ENCODE data around the gene ZC3H12C. TPM values are rescaled to one million over a fixed set of nuclear protein-coding genes. Genes with fewer than 3 reads are reported as not detected.
A peak's percentile ranks its signal among the peaks of the same experiment; 100 is the strongest.

Gene ZC3H12C
- total and polyA plus RNA-seq, 10 of the 15 experiments (the other 5 are each of a cell fraction or from before 2014, with no cell fraction given), result 0.31 to 31.0 (median 3.7) TPM

GRCh38 chr11:110148775-110149744 is 55.9 kb downstream of the ZC3H12C start:
- DNase-seq (ENCODE audit: low read depth, low spot score) (no peak), ATAC-seq (peak; percentile 67), FAIRE-seq (peak; percentile 18)
- Histone ChIP-seq H3K36me3 (ENCODE audit: control insufficient read depth in 2 of 2, insufficient read depth in 2 of 2, low read length in 1 of 2) (no peaks in the 10 kb centered on the region; a peak in 2 of 4 replicates), H3K27ac (ENCODE audit: control insufficient read depth, insufficient read depth) (no peak overlapping the region), H3K4me3 (no peak overlapping the region), H3K4me1 (ENCODE audit: control insufficient read depth, insufficient read depth, low read length) (no peaks in the 10 kb centered on the region), H3K9ac (ENCODE audit: control insufficient read depth, insufficient read depth, low read length) (no peak overlapping the region), H3K79me2 (ENCODE audit: control insufficient read depth, insufficient read depth, low read length) (peaks cover 1% of the 10 kb centered on the region; the same call in 1 of the 2 replicates), H3K27me3 (replicated peaks in 1 of 2; ENCODE audit: control insufficient read depth in 2 of 2, insufficient read depth in 2 of 2, low read length in 1 of 2) (no peaks in the 10 kb centered on the region), H3K4me2 (ENCODE audit: control insufficient read depth, insufficient read depth) (no peak overlapping the region), H2AFZ (ENCODE audit: control insufficient read depth, low read depth, low read length) (no peak overlapping the region), H4K20me1 (ENCODE audit: control insufficient read depth, insufficient read depth) (no peaks in the 10 kb centered on the region), H3K9me3 (replicated peaks; ENCODE audit: control insufficient read depth, insufficient read depth, low read length) (no peaks in the 10 kb centered on the region)
- RAD21 ChIA-PET (ENCODE audit: unreplicated experiment), result interaction anchor here (1.3 kb wide), 1 partner anchor 296 kb away, joined by 3 read pairs; no protein-coding TSS in a partner anchor
- 52% methylated on average over 9 of the region's 9 CpGs for WGBS (ENCODE audit: insufficient coverage, insufficient replicate concordance, low lambda C conversion rate, missing lambda C conversion rate)
- intact Hi-C loops (cut with micrococcal nuclease; ENCODE audit: unreplicated experiment) (no loop called here), in situ Hi-C loops (cut with MboI) (no loop called here)
- no peak for TF ChIP-seq MTA3 (IDR thresholded peaks at IDR 0.05; ENCODE audit: borderline replicate concordance, low read length)
- no peak for TF ChIP-seq EGR1 (IDR thresholded peaks at IDR 0.05; ENCODE audit: borderline replicate concordance in 1 of 2, low read depth in 2 of 2, low read length in 2 of 2)
- TF ChIP-seq ZBTB11 (CRISPR knock-in tag; IDR thresholded peaks at IDR 0.05), result no peak
- TF ChIP-seq SRF (IDR thresholded peaks at IDR 0.05; ENCODE audit: low read depth in 2 of 2, low read length in 2 of 2), result no peak
- no peak for TF ChIP-seq NBN (IDR thresholded peaks at IDR 0.05)
- no TSS peak for BruUV-seq (replicated peaks)
- SMC1A ChIA-PET (ENCODE audit: uncharacterized antibody, unreplicated experiment), result interaction anchor here (0.7 to 2.2 kb wide), 5 partner anchors 9 to 210 kb away, joined by 3 to 6 read pairs (median 3); no protein-coding TSS in a partner anchor
- POLR2A ChIA-PET, result interaction anchor here (1.5 kb wide), 1 partner anchor 22 kb away, joined by 3 read pairs; no protein-coding TSS in a partner anchor
- CTCF ChIA-PET, result interaction anchor here (0.7 kb wide), 1 partner anchor 9 kb away, joined by 3 read pairs; no protein-coding TSS in a partner anchor
